Ammon's horn (tissue), 1 donor: Measurements from ENCODE around the gene PLEKHH1.
"Not testable (repeated sequence)": the region's sequence is repeated elsewhere in the genome, so short reads cannot be mapped to it uniquely, and the experiment has no call there.

ENCODE experiments used
- DNase-seq: peaks from one replicate; pipeline ENCODE4 v3.0.0-alpha.2; 2016; ENCODE audit warnings: low spot score

PLEKHH1 gene

DNA sequence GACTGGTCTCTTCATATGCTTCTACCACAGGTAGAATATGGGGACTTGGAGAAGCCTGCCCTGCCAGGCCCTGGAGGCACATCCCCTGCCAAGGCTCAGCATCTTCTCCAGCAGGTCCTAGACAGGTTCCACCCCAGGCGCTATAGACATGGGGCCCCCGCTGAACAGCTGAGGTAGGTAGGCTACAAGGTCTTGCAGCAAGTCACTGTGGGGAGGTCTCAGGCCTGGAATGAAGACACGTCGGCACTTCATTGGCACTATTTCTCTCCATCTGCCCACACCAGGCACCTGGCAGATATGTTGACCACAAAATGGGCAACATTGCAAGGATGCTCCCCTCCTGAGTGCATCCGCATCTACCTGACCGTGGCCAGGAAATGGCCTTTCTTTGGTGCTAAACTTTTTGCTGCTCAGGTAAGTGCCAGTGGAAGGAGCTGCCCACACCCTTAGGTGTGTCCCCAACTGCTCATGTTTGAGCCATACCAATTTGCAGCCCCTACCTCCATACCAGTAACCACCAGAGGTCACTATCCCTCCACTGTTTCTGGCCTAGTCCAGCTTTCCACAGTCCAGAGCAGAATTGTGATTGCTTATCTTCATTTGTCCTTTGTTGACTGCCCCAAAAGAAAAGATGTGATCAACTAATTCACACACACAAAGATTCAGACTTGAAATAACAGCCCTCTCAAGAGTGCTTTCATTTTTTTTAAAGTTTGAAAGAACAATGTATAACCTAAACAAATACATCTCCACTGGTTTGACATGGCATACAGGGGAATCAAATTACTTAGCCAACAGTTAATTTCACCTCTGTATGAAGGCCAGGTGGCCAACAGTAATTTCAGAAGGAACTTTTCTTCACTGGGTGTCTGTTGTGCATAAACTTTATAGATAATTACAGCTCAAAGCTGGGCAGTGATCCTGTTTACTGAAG, 50.9 kb downstream of the PLEKHH1 start:
- peak; percentile 47 for DNase-seq

- no peak for DNase-seq
Measured at GRCh38 chr14:67584978-67585377, 51.9 kb downstream of the PLEKHH1 start.

- DNase-seq, result no peak
Measured at GRCh38 chr14:67586369-67586768, 53.3 kb downstream of the PLEKHH1 start.

GRCh38 chr14:67589204-67589770, 56.2 kb downstream of the PLEKHH1 start:
- no peak for DNase-seq

GRCh38 chr14:67593650-67594049, 60.6 kb downstream of the PLEKHH1 start:
- not testable (repeated sequence) for DNase-seq

- DNase-seq, result no peak
Measured at GRCh38 chr14:67595392-67595791, 62.3 kb downstream of the PLEKHH1 start.

- DNase-seq, result peak; percentile 95
Measured at GRCh38 chr14:67599698-67600561, 66.8 kb downstream of the PLEKHH1 start, which contains the start of gene PIGH. Gene PIGH (minus strand): TSS chr14:67600268. CDS start chr14:67600203, 65 bp downstream.

DNA sequence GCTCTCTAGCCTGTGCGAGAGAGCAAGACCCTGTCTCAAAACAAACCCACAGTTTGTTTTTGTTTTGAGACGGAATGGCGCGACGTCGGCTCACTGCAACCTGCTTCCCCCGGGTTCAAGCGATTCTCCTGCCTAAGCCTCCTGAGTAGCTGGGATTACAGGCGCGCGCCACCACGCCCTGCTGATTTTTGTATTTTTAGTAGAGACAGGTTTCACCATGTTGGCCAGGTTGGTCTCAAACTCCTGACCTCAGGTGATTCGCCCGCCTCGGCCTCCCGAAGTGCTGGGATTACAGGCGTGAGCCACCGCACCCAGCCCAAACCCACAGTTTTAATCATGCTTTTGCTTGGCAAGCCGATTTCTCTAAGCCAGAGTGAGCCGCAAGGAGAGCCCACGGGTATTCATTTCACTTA, 67.5 kb downstream of the PLEKHH1 start:
- DNase-seq, result not testable (repeated sequence)

- no peak for DNase-seq
Measured at GRCh38 chr14:67602076-67602475, 69.0 kb downstream of the PLEKHH1 start.

DNA sequence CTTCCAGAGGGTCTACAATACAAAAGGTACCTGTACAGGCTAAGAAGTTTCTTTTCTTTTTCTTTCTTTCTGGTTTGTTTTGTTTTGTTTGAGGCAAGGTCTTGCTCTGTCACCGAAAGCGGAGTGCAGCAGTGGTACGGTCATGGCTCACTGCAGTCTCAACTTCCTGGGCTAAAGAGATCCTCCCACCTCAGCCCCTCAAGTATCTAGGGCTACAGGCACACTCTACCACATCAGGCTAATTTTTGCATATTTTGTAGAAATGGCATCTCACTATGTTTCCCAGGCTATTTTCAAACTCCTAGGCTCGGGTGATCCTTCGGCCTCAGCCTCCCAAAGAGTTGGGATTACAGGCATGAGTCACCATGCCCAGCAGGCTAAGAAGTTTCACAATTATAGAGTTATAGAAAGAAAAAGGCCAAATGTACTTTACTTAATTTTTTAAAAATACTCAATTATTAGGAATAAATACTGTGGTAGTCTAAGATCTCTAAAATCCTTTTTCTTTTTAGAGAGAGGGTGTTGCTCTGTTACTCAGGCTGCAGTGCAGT, 70.0 kb downstream of the PLEKHH1 start:
- no peak for DNase-seq

GRCh38 chr14:67607646-67608045, 74.6 kb downstream of the PLEKHH1 start:
- DNase-seq, result no peak

DNA sequence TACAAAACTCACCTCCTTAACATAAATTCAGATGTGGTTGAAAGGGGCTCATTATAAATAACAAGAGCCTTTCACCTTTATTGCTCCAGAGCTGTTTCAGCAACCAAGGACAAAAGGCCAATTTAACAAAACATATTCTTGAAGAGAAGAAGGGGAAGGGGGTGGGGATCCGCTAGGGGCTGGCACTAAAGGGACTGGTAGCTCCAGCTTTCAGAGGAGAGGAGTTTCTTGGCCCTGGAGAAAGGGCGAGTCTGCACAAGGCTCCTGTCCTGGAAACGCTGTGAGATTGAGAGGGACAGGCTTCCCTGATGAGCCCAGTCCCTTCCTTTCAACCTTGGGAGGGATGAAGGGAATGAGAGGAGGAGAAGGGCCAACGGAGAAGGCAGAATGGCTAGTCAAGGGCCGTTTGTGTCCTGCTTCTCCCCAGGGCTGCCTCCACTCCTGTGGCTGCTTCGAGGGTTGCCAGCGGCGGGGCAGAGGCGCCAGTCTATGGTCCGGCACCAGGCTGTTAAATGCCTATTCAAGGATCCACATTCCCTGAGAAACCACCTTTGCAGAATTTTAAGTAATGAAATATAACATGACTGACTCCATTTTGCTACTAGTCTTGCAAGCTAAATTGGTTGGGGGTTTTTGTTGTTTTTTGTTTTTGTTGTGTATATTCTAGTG, 76.7 kb downstream of the PLEKHH1 start:
- DNase-seq, result no peak

GRCh38 chr14:67610491-67610890, 77.4 kb downstream of the PLEKHH1 start:
- no peak for DNase-seq

- peak; percentile 58 for DNase-seq
Measured at GRCh38 chr14:67618617-67619063, 85.5 kb downstream of the PLEKHH1 start.

DNA sequence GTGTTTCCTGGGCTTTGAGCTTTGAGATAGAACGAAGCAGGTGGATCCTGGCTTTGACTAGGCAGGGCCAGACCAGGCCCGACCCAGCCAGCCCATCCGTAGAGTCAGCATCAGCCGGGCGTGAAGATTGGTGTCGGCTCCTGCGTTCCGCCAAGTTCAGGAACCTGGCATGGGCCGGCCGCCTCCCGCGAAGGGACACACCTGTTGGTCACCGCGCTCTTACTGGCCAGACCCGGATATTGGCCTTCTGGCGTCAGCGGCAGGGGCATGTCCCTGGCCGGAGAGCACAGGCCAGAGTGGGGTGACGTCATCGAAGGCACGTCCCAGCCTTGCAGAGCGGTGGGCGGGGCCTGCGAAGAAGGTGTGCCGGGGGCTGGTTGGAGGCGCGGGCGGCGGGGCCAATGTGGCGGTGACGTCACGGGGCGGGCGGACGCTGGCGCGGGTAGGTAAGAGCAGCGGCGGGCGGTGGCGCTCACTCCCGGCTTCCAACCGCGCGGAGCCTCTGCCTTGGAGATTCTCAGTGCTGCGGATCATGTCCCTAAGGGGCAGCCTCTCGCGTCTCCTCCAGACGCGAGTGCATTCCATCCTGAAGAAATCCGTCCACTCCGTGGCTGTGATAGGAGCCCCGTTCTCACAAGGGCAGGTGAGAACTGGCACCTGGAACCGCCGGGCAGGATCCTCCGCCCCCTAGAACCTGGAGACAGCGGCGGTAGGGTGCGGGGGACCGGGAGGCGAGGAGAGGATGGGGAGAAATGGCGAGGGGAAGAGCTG, 86.5 kb downstream of the PLEKHH1 start, which contains the start of gene ARG2:
Gene ARG2, plus strand, starts transcription at position 475 of the 771 bp plus-strand sequence. Its CDS starts 58 bp downstream, at position 533.
- DNase-seq, result peak; percentile 97

DNA sequence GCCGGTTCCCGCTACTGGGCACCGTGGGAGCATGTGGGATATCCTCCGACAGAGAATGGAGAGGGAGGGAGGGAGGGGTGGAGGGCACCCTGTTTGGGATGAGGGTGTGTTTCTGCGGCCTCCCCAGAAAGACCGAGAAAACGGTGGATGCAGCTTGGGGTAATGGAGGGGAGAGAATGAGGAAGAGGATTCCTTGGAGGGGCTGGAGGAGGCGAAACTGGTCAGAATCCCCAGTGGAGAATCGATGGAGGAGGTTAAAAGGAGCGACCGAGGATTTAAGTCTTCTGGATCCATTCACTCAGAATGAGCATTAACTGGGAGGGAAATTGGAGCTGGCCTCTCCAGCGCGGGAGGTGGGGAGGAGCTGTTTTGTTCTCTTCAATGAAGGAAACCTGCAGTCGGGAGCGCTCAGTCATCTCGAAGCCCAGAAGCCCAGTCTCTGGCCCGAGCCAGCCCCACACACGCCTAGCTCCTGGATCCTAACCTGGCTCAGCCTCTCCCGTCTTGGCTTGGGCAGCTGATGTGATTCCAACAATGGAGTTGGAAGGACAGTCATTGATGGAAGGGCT, 87.2 kb downstream of the PLEKHH1 start:
- DNase-seq, result peak; percentile 42

- DNase-seq, result peak; percentile 76
Measured at GRCh38 chr14:67622675-67623074, 89.6 kb downstream of the PLEKHH1 start.

DNA sequence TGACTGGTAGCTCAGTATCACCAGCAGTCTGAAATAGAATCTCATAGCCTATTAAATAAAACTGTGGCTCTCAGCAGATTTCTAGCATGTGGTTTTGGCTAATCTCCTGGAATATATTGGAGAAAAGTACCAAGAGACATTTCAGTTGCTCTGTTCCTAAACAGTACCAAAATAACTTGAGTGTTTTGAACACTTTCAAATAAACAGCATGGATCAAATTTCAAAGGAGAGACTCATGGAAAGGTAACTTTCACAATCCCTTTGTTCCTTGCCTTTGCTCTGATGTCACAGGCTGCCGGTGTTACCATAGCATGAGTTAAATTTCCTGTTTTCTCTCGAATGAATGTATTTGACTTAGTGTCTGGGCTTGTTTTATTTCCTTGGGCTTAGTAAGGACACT, 90.0 kb downstream of the PLEKHH1 start:
- DNase-seq, result peak; percentile 23

DNA sequence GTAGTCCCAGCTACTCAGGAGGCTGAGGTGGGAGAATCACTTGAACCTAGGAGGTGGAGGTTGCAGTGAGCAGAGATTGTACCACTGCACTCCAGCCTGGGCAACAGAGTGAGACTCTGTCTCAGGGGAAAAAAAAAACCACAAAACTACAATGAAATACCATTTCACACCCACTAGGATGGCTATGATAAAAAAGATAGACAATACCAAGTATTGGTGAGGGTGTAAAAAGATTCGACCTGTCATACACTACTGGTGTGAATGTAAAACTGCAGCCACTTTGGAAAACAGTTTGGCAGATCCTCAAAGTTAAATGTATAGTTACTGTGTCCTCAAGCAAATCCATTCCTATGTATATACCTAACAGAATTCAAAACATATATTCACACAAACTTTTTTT, 93.0 kb downstream of the PLEKHH1 start:
- DNase-seq, result not testable (repeated sequence)

- DNase-seq, result no peak
Measured at GRCh38 chr14:67627519-67627918, 94.4 kb downstream of the PLEKHH1 start.
